Stimulated activated CD4-positive, alpha-beta T cell treated with anti-CD3 and anti-CD28 coated beads, Interleukin-15, amount 100 ng/mL, for 48 hours (primary cell): ENCODE measurements around the gene TRIB2.

ENCODE experiments used
- DNase-seq, 2 donors: peaks; one replicate each; pipeline ENCODE4 v3.0.0-alpha.2; 2020; ENCODE audit warnings: low read depth in 2 of 2

The TRIB2 gene

DNA sequence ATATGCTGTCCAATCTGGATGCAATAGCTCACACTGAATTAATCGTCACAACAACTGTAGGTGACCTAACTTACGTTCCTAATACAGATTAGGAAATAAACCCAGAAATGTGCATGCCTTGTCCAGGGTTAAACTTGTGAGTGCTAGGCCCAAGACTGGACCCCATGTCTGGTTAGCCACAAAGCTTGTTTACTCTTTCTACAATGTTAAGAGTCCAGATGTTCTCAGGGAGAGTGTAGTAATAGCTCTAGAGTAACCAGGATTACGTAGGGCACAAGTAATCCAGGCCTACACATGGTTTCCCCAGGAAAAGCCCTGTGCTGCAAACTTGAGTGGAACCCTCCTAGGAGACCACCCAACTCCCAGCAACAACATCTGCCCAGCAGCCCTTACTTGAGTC, 26.2 kb downstream of the TRIB2 start:
- no peak for DNase-seq

- no peak for DNase-seq
Measured at GRCh38 chr2:12750166-12750905, 33.6 kb downstream of the TRIB2 start.

- no peak for DNase-seq
Measured at GRCh38 chr2:12754643-12755042, 37.9 kb downstream of the TRIB2 start.

- DNase-seq: no peak
Measured at GRCh38 chr2:12755384-12755783, 38.6 kb downstream of the TRIB2 start.

DNA sequence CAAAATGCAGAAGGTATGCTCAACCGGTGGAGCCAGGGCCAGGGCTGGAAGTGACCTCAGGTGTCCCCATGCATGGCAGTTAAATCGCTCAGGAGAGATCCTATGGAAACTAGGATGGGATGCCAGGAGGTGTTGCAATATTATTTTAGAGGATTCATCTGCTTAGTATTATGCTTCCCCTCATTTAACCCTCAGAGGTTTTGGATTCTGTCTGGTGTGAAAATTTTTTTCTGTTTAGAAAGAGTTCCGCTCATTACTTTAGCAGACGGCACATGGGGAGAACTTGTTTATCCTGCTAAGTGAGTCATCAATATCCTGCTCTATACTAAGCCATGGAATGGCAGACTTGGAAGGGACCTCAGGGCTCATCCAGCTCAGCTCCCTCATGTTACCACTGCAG, 42.5 kb downstream of the TRIB2 start:
- no peak for DNase-seq

- no peak for DNase-seq
Measured at GRCh38 chr2:12761104-12761503, 44.4 kb downstream of the TRIB2 start.

- no peak for DNase-seq
Measured at GRCh38 chr2:12762337-12762736, 45.6 kb downstream of the TRIB2 start.

DNA sequence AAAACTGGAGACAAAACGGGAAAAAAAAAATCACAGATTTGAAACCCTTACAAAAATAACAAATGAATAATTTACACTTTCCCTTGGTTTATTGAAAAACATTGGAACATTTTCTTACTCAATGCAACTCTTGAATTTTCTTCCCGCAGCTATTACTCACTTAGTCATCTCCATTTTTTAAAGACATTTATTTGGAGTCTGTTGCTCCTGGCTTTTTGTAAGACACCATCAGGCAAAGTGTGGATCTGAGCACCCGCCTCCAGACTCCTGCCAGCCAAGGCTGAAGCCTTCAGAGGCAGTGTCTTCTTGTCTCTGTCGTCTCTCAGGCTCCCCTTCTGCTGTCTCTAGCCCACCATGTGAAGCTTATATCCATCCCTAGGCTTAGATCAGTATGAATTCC, 46.2 kb downstream of the TRIB2 start:
- no peak for DNase-seq

GRCh38 chr2:12763486-12763885, 46.8 kb downstream of the TRIB2 start:
- DNase-seq: no peak

DNA sequence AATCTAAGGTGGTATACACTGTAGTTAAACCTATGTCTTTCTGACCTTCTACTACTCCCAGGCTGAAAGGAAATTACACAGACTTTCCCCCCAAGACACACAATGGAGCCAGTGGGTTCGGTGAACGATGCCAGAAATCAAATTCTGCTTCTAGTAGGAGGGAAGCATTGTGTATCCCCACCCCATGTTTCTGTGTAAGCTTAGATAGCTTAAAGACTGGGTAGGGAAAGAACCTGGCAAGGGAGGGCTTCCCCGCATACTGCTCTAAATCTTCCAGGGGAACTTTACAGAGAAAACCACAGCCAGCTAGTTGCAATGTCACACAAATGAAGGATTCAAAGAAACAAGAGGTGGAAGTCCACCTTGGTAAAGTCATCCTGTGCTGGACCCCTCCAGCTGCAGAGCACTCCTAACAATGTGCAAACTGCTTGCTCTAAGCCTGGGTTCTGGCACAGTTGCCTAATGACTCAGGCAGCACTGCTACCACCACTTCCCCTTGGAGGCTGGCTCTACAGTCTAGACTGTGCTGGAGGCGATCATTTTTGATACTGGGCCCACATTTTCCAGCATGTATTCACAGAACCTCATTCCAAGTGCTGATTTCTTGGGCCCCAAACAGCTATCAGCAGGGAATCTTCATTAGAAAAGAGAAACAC, 47.5 kb downstream of the TRIB2 start:
- DNase-seq: no peak

GRCh38 chr2:12764849-12765605, 48.3 kb downstream of the TRIB2 start:
- DNase-seq: no peak

GRCh38 chr2:12766421-12766879, 49.7 kb downstream of the TRIB2 start:
- DNase-seq: no peak

- no peak for DNase-seq
Measured at GRCh38 chr2:12767541-12767940, 50.8 kb downstream of the TRIB2 start.

DNA sequence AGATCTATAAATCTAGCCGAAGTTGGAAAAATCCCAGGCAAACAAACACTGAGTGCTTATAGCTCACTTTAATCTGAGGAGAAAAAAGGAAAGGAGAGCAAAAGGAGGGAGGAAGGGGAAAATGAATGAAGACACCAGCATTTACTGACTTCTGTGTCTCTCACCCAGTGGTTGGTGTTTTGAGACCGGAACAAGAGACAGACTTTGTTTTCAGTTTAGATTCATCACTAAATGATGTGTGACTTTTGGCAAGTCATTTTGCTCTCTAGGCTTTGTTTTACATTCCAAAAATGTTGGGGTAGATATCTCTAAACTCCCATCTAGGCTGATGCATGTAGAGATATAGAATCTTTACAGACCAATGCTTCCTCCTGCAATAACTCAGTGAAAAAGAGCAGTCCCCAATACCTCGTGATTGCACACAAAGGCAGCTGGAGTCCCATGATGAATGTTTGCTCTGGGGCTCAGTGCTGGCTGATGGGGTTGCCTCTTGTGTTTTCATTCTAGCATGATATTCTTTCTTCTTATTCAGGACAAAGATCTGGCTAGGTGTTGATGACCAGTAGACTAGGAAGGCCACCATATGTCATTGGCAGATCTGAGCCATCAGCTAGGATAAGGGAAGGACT, 51.4 kb downstream of the TRIB2 start:
- no peak for DNase-seq

- no peak for DNase-seq
Measured at GRCh38 chr2:12769492-12770105, 52.9 kb downstream of the TRIB2 start.

- DNase-seq: no peak
Measured at GRCh38 chr2:12770300-12770968, 53.7 kb downstream of the TRIB2 start.

DNA sequence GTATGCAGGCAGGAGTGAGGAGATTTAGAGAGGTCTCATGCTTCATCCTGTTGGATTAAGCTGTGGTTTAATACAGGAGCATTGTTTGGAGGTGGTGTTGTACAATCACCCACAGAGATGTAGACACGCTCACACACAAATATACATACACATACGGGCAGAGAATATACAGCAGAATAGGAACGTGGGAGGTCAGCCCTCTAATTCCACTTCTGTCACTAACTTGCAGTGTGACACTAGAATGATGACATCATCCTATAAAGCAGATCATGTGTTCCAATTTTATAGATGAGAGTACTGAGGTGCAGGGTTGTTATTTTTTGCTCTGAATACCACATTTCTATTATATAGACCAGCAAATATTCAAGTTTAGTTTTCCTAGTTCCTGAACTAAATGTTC, 54.4 kb downstream of the TRIB2 start:
- DNase-seq: no peak

GRCh38 chr2:12773586-12774394, 57.1 kb downstream of the TRIB2 start:
- DNase-seq: no peak

DNA sequence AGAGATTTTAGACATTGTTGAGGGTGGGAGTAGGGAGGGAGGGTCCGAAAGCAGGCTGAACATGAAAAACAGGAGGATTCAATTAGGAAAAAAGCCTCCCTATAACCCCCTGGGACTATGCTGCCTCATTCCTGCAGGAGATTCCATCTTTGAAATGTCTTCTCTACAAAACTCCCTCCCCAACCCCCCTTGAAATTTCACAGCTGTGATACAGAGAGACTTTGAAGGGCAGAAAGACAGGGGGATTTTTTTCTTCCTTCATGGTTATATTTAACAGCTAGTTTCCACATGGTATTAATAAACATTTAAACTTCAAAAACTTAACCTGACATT, 57.6 kb downstream of the TRIB2 start:
- no peak for DNase-seq

DNA sequence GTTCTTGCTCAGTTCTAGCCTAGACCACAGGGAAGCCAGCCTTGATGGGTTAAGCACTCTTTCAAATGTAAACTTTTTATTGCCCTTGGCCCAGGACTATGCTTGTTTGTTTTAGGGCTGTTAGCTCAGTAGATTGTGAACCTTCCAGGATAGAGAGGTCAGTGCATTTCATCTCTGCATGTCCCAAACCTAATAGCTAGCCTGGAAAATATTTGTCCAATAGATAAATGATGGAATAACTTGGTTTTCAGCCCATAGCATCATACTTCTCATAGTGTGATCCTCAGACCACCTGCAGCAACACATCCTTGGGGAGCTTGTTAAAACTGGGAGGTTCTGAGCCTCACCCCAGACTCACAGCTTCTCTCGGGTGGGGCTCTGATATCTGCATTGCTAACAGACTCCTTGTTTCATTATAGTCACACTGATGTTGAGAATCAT, 59.8 kb downstream of the TRIB2 start:
- DNase-seq: no peak

DNA sequence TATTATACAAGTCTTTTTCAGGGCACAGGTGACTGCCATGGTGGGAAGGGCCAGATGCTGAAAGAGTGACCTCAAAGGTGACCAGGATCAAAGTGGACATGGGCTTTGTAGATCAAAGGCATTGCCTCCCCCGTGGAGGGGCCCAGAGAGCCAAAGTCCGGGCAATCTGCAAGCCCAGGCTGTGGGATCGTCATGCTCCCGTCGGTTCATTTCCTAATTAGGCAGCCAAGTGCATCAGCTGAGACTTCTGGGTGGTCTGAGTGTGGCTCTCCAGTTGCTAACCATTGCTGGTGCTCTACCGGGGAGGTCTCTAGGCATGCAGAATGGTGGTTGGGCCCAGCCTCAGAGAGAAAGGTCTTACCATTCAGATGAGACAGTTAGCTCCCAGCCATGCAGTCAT, 61.6 kb downstream of the TRIB2 start:
- no peak for DNase-seq
